Measurements from ENCODE around the gene TSR3. TPM values are rescaled to one million over a fixed set of nuclear protein-coding genes. Genes with fewer than 3 reads are reported as not detected.

The TSR3 gene
- 100 to 1,000 TPM in 1 of 5 donors, 10 to 100 TPM in 3, 1 to 10 TPM in 1; 9.3 to 441 (median 41.1) TPM for total RNA-seq
- 10 to 100 TPM; 65.6 to 74.5 (median 71.9) TPM for polyA plus RNA-seq
- long read RNA-seq, donor 1, transcript TSR3-201 (6 exons, 1,243 nt) = major isoform, 15 of 15 reads
- long read RNA-seq, donor 1, partial matches to known transcripts = 0 of 15 reads
- long read RNA-seq, donor 1, other reads (novel, unspliced or antisense) = 0 of 15 reads
- long read RNA-seq, donor 2, transcript TSR3-201 (6 exons, 1,243 nt) = major isoform, 22 of 22 reads
- long read RNA-seq, donor 2, partial matches to known transcripts = 0 of 22 reads
- long read RNA-seq, donor 2, other reads (novel, unspliced or antisense) = 0 of 22 reads
- long read RNA-seq, donor 3, transcript TSR3-201 (6 exons, 1,243 nt) = major isoform, 9 of 9 reads
- long read RNA-seq, donor 3, partial matches to known transcripts = 0 of 9 reads
- long read RNA-seq, donor 3, other reads (novel, unspliced or antisense) = 0 of 9 reads
- long read RNA-seq, donor 4, partial matches to known transcripts = 0 of 1 reads
- long read RNA-seq, donor 4, other reads (novel, unspliced or antisense) = 0 of 1 reads
- long read RNA-seq, donor 5, transcript TSR3-201 (6 exons, 1,243 nt) = major isoform, 14 of 33 reads
- long read RNA-seq, donor 5, partial matches to known transcripts = 19 of 33 reads
- long read RNA-seq, donor 5, other reads (novel, unspliced or antisense) = 0 of 33 reads
- long read RNA-seq, donor 6, transcript TSR3-201 (6 exons, 1,243 nt) = major isoform, 48 of 53 reads
- long read RNA-seq, donor 6, partial matches to known transcripts = 5 of 53 reads
- long read RNA-seq, donor 6, other reads (novel, unspliced or antisense) = 0 of 53 reads
- long read RNA-seq, donor 7, transcript TSR3-201 (6 exons, 1,243 nt) = major isoform, 17 of 17 reads
- long read RNA-seq, donor 7, partial matches to known transcripts = 0 of 17 reads
- long read RNA-seq, donor 7, other reads (novel, unspliced or antisense) = 0 of 17 reads
- long read RNA-seq, donor 8, transcript TSR3-201 (6 exons, 1,243 nt) = major isoform, 19 of 19 reads
- long read RNA-seq, donor 8, partial matches to known transcripts = 0 of 19 reads
- long read RNA-seq, donor 8, other reads (novel, unspliced or antisense) = 0 of 19 reads
- long read RNA-seq, donor 9, transcript TSR3-201 (6 exons, 1,243 nt) = major isoform, 19 of 19 reads
- long read RNA-seq, donor 9, partial matches to known transcripts = 0 of 19 reads
- long read RNA-seq, donor 9, other reads (novel, unspliced or antisense) = 0 of 19 reads
- long read RNA-seq, donor 10, transcript TSR3-201 (6 exons, 1,243 nt) = major isoform, 7 of 7 reads
- long read RNA-seq, donor 10, partial matches to known transcripts = 0 of 7 reads
- long read RNA-seq, donor 10, other reads (novel, unspliced or antisense) = 0 of 7 reads

GRCh38 chr16:1351582-1352362, at the start of gene TSR3, which contains the start of gene GNPTG:
Gene TSR3 (minus strand): TSS chr16:1351878. CDS start chr16:1351804, 74 bp downstream.
Gene GNPTG (plus strand): TSS chr16:1351931. CDS start chr16:1351966, 35 bp downstream.
- Histone ChIP-seq H3K4me1 (peaks cover 18 to 66% (median 59%) of the 10 kb centered on the region in 4 donors), H3K9me3 (no peaks in the 10 kb centered on the region), H3K27me3 (no peaks in the 10 kb centered on the region), H3K36me3 (peaks cover 20 to 34% (median 33%) of the 10 kb centered on the region in 4 donors), H3K4me3 (peak within 1 kb of the TSS; percentile 86 to 100 (median 98)), H3K27ac (peak within 1 kb of the TSS; percentile 60 to 88 (median 79))
- intact Hi-C loops (cut with DNase I; ENCODE audit: low total_unique reads) = no loop called here
- TF ChIP-seq EP300 (IDR thresholded peaks at IDR 0.05) = no peak
- no peak for TF ChIP-seq CTCF (IDR thresholded peaks at IDR 0.05)
- no peak for TF ChIP-seq POLR2A (IDR thresholded peaks at IDR 0.05)
- TF ChIP-seq POLR2AphosphoS5 (IDR thresholded peaks at IDR 0.05) = peak; percentile 85 to 98 (median 94)
- peak; percentile 88 to 96 for DNase-seq
- WGBS, 5 donors = 0 to 1% (median 0%) methylated on average over 11 to 98 of the region's 98 CpGs

- WGBS, 5 donors = 87 to 94% (median 92%) methylated on average over 15 to 29 of the region's 29 CpGs
- intact Hi-C loops (cut with DNase I; ENCODE audit: low total_unique reads) = no loop called here
- no peaks in the 10 kb centered on the region for H3K9me3 ChIP-seq
- H3K36me3 ChIP-seq = peaks cover 59 to 92% (median 91%) of the 10 kb centered on the region in 4 donors
- no peaks in the 10 kb centered on the region for H3K4me1 ChIP-seq
- no peak overlapping the region for H3K27ac ChIP-seq
- no peak for TF ChIP-seq EP300 (IDR thresholded peaks at IDR 0.05)
- H3K27me3 ChIP-seq = no peaks in the 10 kb centered on the region
- H3K4me3 ChIP-seq = no peak overlapping the region
- DNase-seq = no peak
Measured at GRCh38 chr16:1401061-1401757, 49.5 kb upstream of the TSR3 start.

- H3K4me3 ChIP-seq = no peak overlapping the region
- H3K36me3 ChIP-seq = peaks cover 66 to 93% (median 93%) of the 10 kb centered on the region in 4 donors
- H3K27ac ChIP-seq = no peak overlapping the region
- TF ChIP-seq POLR2AphosphoS5 (IDR thresholded peaks at IDR 0.05) (no peak), EP300 (IDR thresholded peaks at IDR 0.05) (no peak), CTCF (IDR thresholded peaks at IDR 0.05) (no peak), POLR2A (IDR thresholded peaks at IDR 0.05) (no peak)
- no peaks in the 10 kb centered on the region for H3K27me3 ChIP-seq
- intact Hi-C loops (cut with DNase I; ENCODE audit: low total_unique reads) = no loop called here
- WGBS, 5 donors = 94 to 98% (median 97%) methylated on average over 11 to 38 of the region's 38 CpGs
- DNase-seq = no peak
- no peaks in the 10 kb centered on the region for H3K9me3 ChIP-seq
- no peaks in the 10 kb centered on the region for H3K4me1 ChIP-seq
Measured at GRCh38 chr16:1398826-1399581, 47.3 kb upstream of the TSR3 start.

All from stomach (tissue), 19 donors.